Fibroblast of upper back skin (primary cell): ENCODE data around the gene ERG28.
"Not testable (repeated sequence)": the region's sequence is repeated elsewhere in the genome, so short reads cannot be mapped to it uniquely, and the experiment has no call there.

Experiments used
- DNase-seq: peaks from one replicate; pipeline ENCODE4 v3.0.0-alpha.2; 2013

The ERG28 gene

DNA sequence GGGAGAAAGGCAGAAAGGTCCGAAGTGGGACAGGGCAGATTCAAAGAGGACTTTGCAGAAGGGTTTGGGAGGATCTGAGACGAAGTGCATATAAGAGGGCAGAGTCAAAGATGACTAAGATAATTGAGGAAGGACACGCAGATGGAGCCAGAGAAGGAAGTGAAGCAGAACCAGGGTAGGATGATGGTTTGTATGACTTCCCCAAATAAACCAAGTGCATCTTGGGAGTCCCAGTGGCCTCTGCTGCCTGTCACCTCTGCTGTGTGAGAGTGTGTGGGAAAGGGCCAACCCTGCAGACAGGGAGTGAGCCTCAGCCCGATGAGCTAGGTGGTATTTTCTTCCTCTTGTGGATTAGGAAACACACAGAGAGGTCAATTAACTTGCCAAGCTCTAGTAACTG, 45.5 kb downstream of the ERG28 start:
- DNase-seq: no peak

- no peak for DNase-seq
Measured at GRCh38 chr14:75614179-75614578, 46.5 kb downstream of the ERG28 start.

DNA sequence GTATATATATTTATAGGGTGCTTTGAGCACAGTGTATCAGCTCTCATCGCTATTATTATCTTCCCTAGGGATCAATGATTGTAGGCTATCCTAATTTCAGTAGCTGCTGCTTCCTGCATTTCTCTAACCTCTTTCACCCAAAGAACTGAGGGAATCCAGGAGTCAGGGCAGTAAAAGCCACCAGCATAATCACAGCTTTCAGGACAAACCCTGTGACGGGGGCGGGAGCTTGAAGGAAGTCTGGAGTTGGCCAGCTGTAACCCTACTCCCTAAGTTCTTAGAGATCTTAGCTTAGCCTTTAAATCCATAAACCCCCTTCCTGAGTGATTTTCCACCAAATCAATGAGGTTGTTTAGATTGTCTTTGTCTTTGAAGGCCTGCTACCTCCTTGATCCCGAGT, 48.5 kb downstream of the ERG28 start:
- DNase-seq: no peak

GRCh38 chr14:75610834-75611233, 49.8 kb downstream of the ERG28 start:
- no peak for DNase-seq

DNA sequence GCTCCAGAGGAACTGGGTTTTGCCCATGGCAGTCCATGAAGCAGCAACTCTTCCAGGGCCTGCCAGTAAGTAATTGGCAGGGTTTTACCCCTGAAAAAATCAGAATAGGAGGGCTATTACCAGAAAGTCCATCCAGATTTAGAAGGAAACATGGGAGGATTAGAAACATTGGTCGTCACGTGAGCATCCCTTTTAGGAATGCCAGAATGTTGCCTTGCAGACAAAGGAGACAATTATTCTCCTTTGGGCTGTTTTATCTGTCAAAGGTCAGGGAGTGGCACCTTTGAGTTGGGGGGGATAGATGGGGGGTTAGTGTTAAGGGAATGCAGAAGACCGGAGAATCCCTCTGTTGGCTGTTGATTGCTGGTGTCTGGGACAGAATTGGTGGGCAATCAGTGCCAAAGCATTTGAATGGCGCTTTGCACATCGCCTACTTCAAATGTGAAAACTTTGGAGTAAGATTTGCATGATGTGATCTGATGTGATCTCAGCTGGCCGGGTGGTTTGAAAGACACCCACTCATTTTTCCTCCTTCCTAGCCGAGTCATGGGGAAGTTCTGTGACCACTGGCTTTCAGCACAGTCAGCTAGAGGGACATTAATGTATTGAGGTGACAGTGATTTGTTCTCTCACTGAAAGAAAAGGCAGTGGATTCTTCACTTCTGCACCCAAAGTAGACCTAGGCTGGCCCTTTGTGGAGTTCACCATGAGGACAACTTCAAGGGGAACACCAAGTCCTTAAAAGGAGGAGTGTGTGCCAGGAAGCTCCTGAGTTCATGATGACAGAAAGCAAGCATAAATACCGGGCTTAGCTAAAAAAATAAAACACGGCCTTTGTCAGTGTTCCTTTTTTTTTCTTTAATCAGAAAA, 50.8 kb downstream of the ERG28 start:
- DNase-seq: no peak

DNA sequence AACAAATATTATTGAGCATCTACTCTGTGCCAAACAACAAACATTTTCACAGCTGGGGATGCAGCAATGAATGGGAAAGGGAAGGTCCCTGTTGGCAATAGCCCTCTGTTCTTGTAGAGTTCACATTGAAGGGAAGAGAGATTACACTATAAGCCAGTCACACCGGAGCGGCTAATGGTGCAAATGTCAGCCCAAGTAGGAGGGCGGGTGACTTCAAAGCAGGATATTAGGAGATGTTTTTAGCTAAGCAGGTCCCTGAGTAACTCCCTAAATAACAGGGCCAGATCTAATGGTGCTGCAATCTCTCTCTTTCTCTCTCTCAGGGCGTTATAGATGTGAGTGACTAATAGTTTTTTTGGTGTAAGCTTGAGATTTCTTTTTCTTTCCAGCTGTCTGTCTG, 51.6 kb downstream of the ERG28 start:
- no peak for DNase-seq

GRCh38 chr14:75607842-75608640, 52.6 kb downstream of the ERG28 start:
- no peak for DNase-seq

DNA sequence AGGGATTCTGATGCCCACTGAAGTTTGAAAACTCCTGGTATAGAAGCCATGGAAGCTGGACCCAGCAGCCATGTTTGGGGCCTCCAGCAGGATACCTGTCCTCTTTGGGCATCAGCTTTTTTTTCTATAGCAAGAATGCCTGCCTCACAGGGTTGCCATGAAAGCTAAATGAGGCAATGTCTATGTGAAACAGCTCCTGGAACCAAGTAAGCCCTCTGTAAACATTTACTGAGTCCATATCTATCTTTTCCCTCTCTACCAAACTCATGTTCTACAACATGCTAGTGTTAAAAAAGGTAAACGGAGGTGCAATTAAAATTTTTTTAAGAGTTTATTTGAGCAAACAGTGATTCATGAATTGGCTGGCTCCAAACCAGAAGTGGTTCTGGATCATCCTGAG, 53.6 kb downstream of the ERG28 start:
- DNase-seq: no peak

- DNase-seq: no peak
Measured at GRCh38 chr14:75605916-75606315, 54.8 kb downstream of the ERG28 start.

DNA sequence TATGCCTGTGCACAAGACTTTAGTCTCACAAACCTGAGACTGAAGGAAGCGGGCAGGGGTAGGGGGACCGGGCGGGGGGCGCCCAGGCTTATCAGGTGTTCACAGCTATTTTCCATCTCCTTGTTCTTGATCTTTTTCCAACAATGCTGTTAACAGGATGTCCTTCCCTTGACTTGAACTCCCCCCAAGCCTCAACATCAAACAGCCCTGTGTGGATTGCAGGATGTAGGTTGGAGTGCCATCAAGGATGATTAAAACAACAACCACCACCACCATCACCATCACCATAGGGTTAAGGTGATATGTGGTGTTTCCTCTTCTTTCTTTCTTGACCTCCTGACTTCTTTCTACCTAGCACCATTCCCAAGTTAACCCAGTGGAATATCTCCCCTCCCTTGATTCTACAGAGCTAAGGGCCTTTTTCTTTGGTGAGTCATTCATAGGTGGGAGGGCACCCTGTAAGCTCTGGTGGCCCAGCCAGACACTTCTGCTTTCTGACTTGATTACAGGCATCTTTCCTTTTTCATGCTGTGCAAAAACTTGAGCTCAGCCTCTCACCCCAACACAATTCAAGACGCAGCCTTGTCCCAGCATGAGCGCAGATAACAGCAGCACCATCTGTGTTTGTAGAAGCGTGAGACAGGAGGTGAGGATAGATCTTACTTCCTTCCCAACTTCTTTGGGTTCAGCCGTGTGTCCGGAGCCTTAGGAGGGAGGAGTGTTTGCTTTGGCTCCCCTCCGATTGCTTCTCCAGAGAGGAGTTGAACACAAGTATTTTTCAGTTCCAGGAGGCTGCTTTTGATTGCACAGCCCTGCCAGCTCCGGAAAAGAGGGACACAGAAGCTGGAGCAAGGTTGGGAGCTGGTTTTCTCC, 55.5 kb downstream of the ERG28 start:
- DNase-seq: no peak

DNA sequence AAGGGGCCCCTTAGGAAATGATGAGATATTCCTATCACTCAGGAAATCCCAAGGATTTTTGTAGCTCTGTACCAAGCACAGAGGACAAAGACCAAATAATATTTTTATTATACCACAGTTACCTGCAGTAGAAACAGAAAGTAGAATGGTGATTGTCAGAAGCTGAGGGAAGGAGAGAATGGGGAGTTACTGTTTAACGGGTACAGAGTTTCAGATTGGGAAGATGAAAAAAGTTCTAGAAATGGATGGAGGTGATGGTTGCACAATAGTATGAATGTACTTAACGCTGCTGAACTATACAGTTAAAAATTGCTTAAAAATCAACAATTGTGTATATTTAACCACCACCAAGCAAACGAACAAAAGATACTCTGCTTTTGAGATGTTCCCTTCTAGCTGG, 58.2 kb downstream of the ERG28 start:
- DNase-seq: no peak

GRCh38 chr14:75601061-75601460, 59.6 kb downstream of the ERG28 start:
- DNase-seq: not testable (repeated sequence)

- not testable (repeated sequence) for DNase-seq
Measured at GRCh38 chr14:75600100-75600499, 60.6 kb downstream of the ERG28 start.
